Right kidney (tissue), 9 donors: ENCODE measurements around the gene UNC5CL.

Experiments used
- DNase-seq: peaks from one replicate; pipeline ENCODE4 v3.0.0-alpha.2; 2016
- long read RNA-seq, 8 donors: transcript quantifications; one replicate each; lab custom pipeline, GENCODE V29; 2026

Gene UNC5CL
- long read RNA-seq, donor 1, partial matches to known transcripts, result 0 of 1 reads
- long read RNA-seq, donor 1, other reads (novel, unspliced or antisense), result 0 of 1 reads
- long read RNA-seq, donor 2, result 0 reads
- long read RNA-seq, donor 3, result 0 reads
- long read RNA-seq, donor 4, result 0 reads
- long read RNA-seq, donor 5, result 0 reads
- long read RNA-seq, donor 6, partial matches to known transcripts, result 0 of 1 reads
- long read RNA-seq, donor 6, other reads (novel, unspliced or antisense), result 0 of 1 reads
- long read RNA-seq, donor 7, partial matches to known transcripts, result 0 of 1 reads
- long read RNA-seq, donor 7, other reads (novel, unspliced or antisense), result 0 of 1 reads
- long read RNA-seq, donor 8, result 0 reads

- peak; percentile 47 for DNase-seq
Observed at GRCh38 chr6:41039060-41039998, at the start of gene UNC5CL. Gene UNC5CL, minus strand, starts transcription at chr6:41039221. Its CDS starts 4,147 bp downstream, at chr6:41035074.

- peak; percentile 25 for DNase-seq
Observed at GRCh38 chr6:41088451-41088850, 49.4 kb upstream of the UNC5CL start.

- DNase-seq, result no peak
Observed at GRCh38 chr6:41085182-41085581, 46.2 kb upstream of the UNC5CL start.

- no peak for DNase-seq
Observed at GRCh38 chr6:41083072-41083471, 44.1 kb upstream of the UNC5CL start.

- no peak for DNase-seq
Observed at GRCh38 chr6:41080621-41081020, 41.6 kb upstream of the UNC5CL start.

- DNase-seq, result no peak
Observed at GRCh38 chr6:41079080-41079479, 40.1 kb upstream of the UNC5CL start.

GRCh38 chr6:41078101-41078500 is 39.1 kb upstream of the UNC5CL start:
- DNase-seq, result no peak

- no peak for DNase-seq
Observed at GRCh38 chr6:41077536-41077935, 38.5 kb upstream of the UNC5CL start.

- DNase-seq, result no peak
Observed at GRCh38 chr6:41075651-41076626, 36.9 kb upstream of the UNC5CL start.

- DNase-seq, result no peak
Observed at GRCh38 chr6:41074692-41075436, 35.8 kb upstream of the UNC5CL start.

GRCh38 chr6:41073968-41074691 is 35.1 kb upstream of the UNC5CL start:
- peak; percentile 51 for DNase-seq

GRCh38 chr6:41073203-41073967 is 34.4 kb upstream of the UNC5CL start:
- peak; percentile 87 for DNase-seq

GRCh38 chr6:41072836-41073202 is 33.8 kb upstream of the UNC5CL start, which contains the start of gene NFYA:
Gene NFYA, plus strand, starts transcription at chr6:41072974. Its CDS starts 6,116 bp downstream, at chr6:41079090.
- no peak for DNase-seq

GRCh38 chr6:41071923-41072835 is 33.2 kb upstream of the UNC5CL start, which contains the start of gene OARD1:
Gene OARD1, minus strand, starts transcription at chr6:41072356. Its CDS starts 722 bp downstream, at chr6:41071634.
- peak; percentile 97 for DNase-seq

GRCh38 chr6:41071501-41071922 is 32.5 kb upstream of the UNC5CL start:
- DNase-seq, result no peak

- no peak for DNase-seq
Observed at GRCh38 chr6:41066867-41067304, 27.9 kb upstream of the UNC5CL start.

GRCh38 chr6:41065550-41066026 is 26.6 kb upstream of the UNC5CL start:
- DNase-seq, result no peak

- no peak for DNase-seq
Observed at GRCh38 chr6:41064841-41065240, 25.8 kb upstream of the UNC5CL start.
